Endothelial cell of umbilical vein (primary cell): ENCODE results near the gene NFKB1. TPM values are rescaled to one million over a fixed set of nuclear protein-coding genes. Genes with fewer than 3 reads are reported as not detected.

ENCODE experiments used
- BruUV-seq: library from RNA; stranded (reverse); fragments of 400-500 nt; replicated peaks from 2 replicates; lab custom pipeline; 2021; lab: Mats Ljungman, UMichigan
- CTCF ChIA-PET: fragments of 300-600, 350-600 bp; sonication (Branson Sonifier 250); formaldehyde crosslinking; loops from one replicate; lab custom pipeline; 2021; ENCODE audit warnings: antibody characterized with exemption, inconsistent platforms; lab: Charles Lee
- POLR2A ChIA-PET: fragments of 300-600, 350-600 bp; sonication (Branson Sonifier 250); formaldehyde crosslinking; loops from one replicate; lab custom pipeline; 2021; ENCODE audit warnings: antibody characterized with exemption, inconsistent platforms; lab: Charles Lee
- DNase-seq: peaks from one replicate; pipeline ENCODE4 v3.0.0-alpha.2; 2011; ENCODE audit warnings: low read depth, low spot score
- FAIRE-seq: peaks from 2 replicates; lab custom pipeline; 2011; peaks lifted over from hg19 to GRCh38; lab: Jason Lieb, UNC
- H2AFZ ChIP-seq: 2 replicates; pipeline ENCODE4 v1.6.0; 2012; ENCODE audit warnings: low read depth, low read length, control low read depth, inconsistent platforms
- H3K27ac ChIP-seq: 2 replicates; pipeline ENCODE4 v1.5.1; 2011; ENCODE audit warnings: low read depth, mild to moderate bottlenecking, control low read depth, low read length, moderate library complexity; ENCODE audit not compliant: insufficient read depth
- H3K27me3 ChIP-seq, 2 experiments: 2 replicates each; pipeline versions ENCODE4 v1.6.0 to v1.6.1; 2011; ENCODE audit warnings: low read length in 2 of 2, mixed read lengths in 1 of 2; ENCODE audit not compliant: control insufficient read depth in 2 of 2, insufficient read depth in 2 of 2
- H3K36me3 ChIP-seq, 2 experiments: 2 replicates in 1 of 2; 3 replicates in 1 of 2; pipeline ENCODE4 v1.5.1; 2011; ENCODE audit warnings: low read length in 2 of 2, mild to moderate bottlenecking in 1 of 2, moderate library complexity in 1 of 2; ENCODE audit not compliant: control insufficient read depth in 2 of 2, insufficient read depth in 2 of 2; ENCODE audit errors: extremely low read depth in 1 of 2
- H3K4me1 ChIP-seq: 3 replicates; pipeline ENCODE4 v1.5.1; 2011; ENCODE audit warnings: mild to moderate bottlenecking, low read length; ENCODE audit not compliant: control insufficient read depth, insufficient read depth; ENCODE audit errors: extremely low read depth
- H3K4me2 ChIP-seq: 2 replicates; pipeline ENCODE4 v1.6.1; 2011; ENCODE audit warnings: low read length, control low read depth, mixed read lengths; ENCODE audit not compliant: insufficient read depth
- H3K4me3 ChIP-seq, 3 experiments: fragments of 200-600 bp in 1 of 3; sonication (generic), shearing (Covaris generic) in 1 of 3; replicated peaks in 1 of 3; 2 replicates each; pipeline ENCODE4 v1.5.1; 2011 to 2016; ENCODE audit warnings: control low read depth in 3 of 3, low read length in 3 of 3, mild to moderate bottlenecking in 2 of 3, inconsistent platforms in 1 of 3, low read depth in 1 of 3, moderate library complexity in 1 of 3; ENCODE audit not compliant: insufficient read depth in 1 of 3
- H3K79me2 ChIP-seq: 2 replicates; pipeline ENCODE4 v1.6.0; 2012; ENCODE audit warnings: low read length, inconsistent platforms; ENCODE audit not compliant: control insufficient read depth, insufficient read depth
- H3K9ac ChIP-seq: replicated peaks from 2 replicates; pipeline ENCODE3; 2011; ENCODE audit warnings: low read length, control low read depth; ENCODE audit not compliant: insufficient read depth; ENCODE audit errors: extremely low read depth
- H3K9me1 ChIP-seq: replicated peaks from 3 replicates; pipeline ENCODE4 v1.6.0; 2011; ENCODE audit warnings: mild to moderate bottlenecking, low read length; ENCODE audit not compliant: control insufficient read depth, insufficient read depth; ENCODE audit errors: extremely low read depth
- H3K9me3 ChIP-seq: replicated peaks from 2 replicates; pipeline ENCODE4 v1.5.1; 2012; ENCODE audit warnings: low read length, inconsistent platforms; ENCODE audit not compliant: control insufficient read depth, insufficient read depth
- H4K20me1 ChIP-seq: replicated peaks from 2 replicates; pipeline ENCODE3; 2011; ENCODE audit warnings: mild to moderate bottlenecking, low read length; ENCODE audit not compliant: control insufficient read depth, insufficient read depth; ENCODE audit errors: extremely low read depth
- EZH2 ChIP-seq: IDR thresholded peaks from 2 replicates; pipeline ENCODE4 v1.6.1; 2012; ENCODE audit warnings: borderline replicate concordance, low read depth, mild to moderate bottlenecking, moderate library complexity, low read length, inconsistent platforms; ENCODE audit not compliant: severe bottlenecking
- FOS ChIP-seq: IDR thresholded peaks from 2 replicates; pipeline ENCODE4 v1.6.1; 2011; ENCODE audit warnings: mild to moderate bottlenecking, low read length, moderate library complexity, borderline replicate concordance; ENCODE audit not compliant: insufficient read depth
- GATA2 ChIP-seq: IDR thresholded peaks from 2 replicates; pipeline ENCODE4 v1.7.0; 2011; ENCODE audit warnings: low read depth, mild to moderate bottlenecking, moderate library complexity, mixed read lengths, low read length; ENCODE audit not compliant: insufficient read length, insufficient read depth
- JUN ChIP-seq: IDR thresholded peaks from 2 replicates; pipeline ENCODE4 v1.6.1; 2011; ENCODE audit warnings: borderline replicate concordance, low read depth; ENCODE audit not compliant: insufficient read length, insufficient read depth
- MYC ChIP-seq: IDR thresholded peaks from one replicate; pipeline ENCODE4 v1.6.1; 2011; ENCODE audit warnings: mild to moderate bottlenecking, low read depth, low read length
- POLR2A ChIP-seq: IDR thresholded peaks from 2 replicates; pipeline ENCODE4 v1.6.1; 2012; ENCODE audit warnings: low read depth, mild to moderate bottlenecking, control low read depth, low read length
- POLR2AphosphoS5 ChIP-seq: IDR thresholded peaks from 2 replicates; pipeline ENCODE4 v1.6.1; 2012; ENCODE audit warnings: low read depth, mild to moderate bottlenecking, control low read depth, low read length, moderate library complexity; ENCODE audit not compliant: insufficient read depth
- dilution Hi-C: fragments of 300-500 bp; cut with MboI; formaldehyde crosslinking; loops from one replicate; pipeline ENCODE4 v1.15.0; 2019; ENCODE audit warnings: low sequenced_read_pairs; ENCODE audit not compliant: extremely low pct_ligation_motif_present
- intact Hi-C: fragments of 100-400 bp; cut with micrococcal nuclease; formaldehyde crosslinking; loops from one replicate; pipeline ENCODE4 v1.10.0; 2022
- polyA plus RNA-seq, 4 experiments: library from polyadenylated mRNA; depleted of rRNA in 3 of 4; stranded (reverse) in 3 of 4; unstranded in 1 of 4; fragments of >200 nt; gene quantifications; 2 replicates each; pipeline versions ENCODE4 v1.2.1 to v1.2.3, GENCODE V29; 2011 to 2012; ENCODE audit warnings: missing spikeins in 1 of 4
- total RNA-seq: library from RNA; stranded (reverse); gene quantifications from 2 replicates; pipeline ENCODE4 v1.2.3, GENCODE V29; 2021
- TF ChIP-seq, protein P1 (sequence below): IDR thresholded peaks from 2 replicates; pipeline ENCODE4 v1.6.1; 2011; ENCODE audit not compliant: insufficient read depth, insufficient read length
- TF ChIP-seq, protein P2 (sequence below), 2 donors: IDR thresholded peaks; 1 replicate in 1 of 2; 2 replicates in 1 of 2; pipeline ENCODE4 v1.5.1; 2011; ENCODE audit warnings: low read length in 2 of 2, mild to moderate bottlenecking in 2 of 2, moderate library complexity in 2 of 2, control low read depth in 1 of 2, inconsistent platforms in 1 of 2, low read depth in 1 of 2; ENCODE audit not compliant: insufficient read depth in 1 of 2; ENCODE audit errors: extremely low read depth in 1 of 2

The NFKB1 gene
- total and polyA plus RNA-seq, 2 donors (not counting 3 experiments of a cell fraction or from before 2014, with no cell fraction given) = 21.3 to 41.4 TPM

DNA sequence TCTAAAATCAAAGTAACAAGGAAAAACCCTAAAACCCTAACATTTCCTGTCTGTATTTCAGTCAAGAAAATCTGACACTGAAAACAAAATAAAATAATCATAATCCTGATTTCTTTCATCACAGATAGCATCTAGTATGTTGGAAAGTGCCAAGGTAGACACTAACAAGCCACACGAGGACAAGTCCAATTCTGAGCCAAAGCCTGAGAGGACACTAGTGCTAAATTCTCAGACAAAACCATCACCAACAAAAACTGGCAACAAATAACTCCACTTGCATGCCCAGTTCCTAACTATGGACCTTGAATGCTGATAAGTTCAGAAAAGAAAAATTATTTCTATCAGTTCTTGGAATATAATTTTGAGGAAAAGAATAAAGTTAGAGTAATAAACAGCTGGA is 146.0 kb downstream of the NFKB1 start:
- Histone ChIP-seq H3K9me1 (no peaks in the 10 kb centered on the region), H3K27ac (no peak overlapping the region), H3K27me3 (no peaks in the 10 kb centered on the region), H3K9me3 (no peaks in the 10 kb centered on the region), H3K4me1 (peaks cover 2% of the 10 kb centered on the region), H4K20me1 (no peaks in the 10 kb centered on the region), H2AFZ (no peak overlapping the region), H3K4me2 (no peak overlapping the region), H3K4me3 (no peak overlapping the region), H3K9ac (no peak overlapping the region), H3K36me3 (no peaks in the 10 kb centered on the region), H3K79me2 (no peaks in the 10 kb centered on the region)
- dilution Hi-C loops (no loop called here), intact Hi-C loops (no loop called here)
- DNase-seq (no peak), FAIRE-seq (no peak)
- TF ChIP-seq POLR2AphosphoS5 = no peak
- TF ChIP-seq, protein P1, sequence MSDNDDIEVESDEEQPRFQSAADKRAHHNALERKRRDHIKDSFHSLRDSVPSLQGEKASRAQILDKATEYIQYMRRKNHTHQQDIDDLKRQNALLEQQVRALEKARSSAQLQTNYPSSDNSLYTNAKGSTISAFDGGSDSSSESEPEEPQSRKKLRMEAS = no peak
- TF ChIP-seq POLR2A = no peak
- no peak for TF ChIP-seq FOS
- CTCF ChIA-PET = no interaction called here
- POLR2A ChIA-PET = no interaction called here
- BruUV-seq = no TSS peak

DNA sequence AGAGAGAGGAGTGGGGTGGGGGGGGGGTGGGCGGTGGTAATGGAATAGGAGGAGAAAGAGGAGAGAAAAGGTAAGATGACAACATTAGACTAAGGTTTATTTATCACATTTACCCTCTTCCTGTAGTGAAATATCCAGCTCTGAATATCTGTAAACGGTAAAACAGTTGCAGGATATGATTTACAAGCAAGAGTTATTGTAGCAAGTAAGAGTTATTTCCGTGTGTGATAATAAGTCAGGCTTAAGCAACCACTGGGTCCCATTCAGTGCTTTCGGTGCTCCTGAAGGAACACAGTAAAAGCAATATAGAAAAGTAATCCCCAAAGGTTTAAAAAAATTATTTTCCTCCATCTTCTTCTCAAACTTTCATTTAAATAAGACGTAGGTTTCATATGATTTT is 156.0 kb downstream of the NFKB1 start:
- Histone ChIP-seq H3K9ac (no peak overlapping the region), H3K9me1 (no peaks in the 10 kb centered on the region), H3K36me3 (no peaks in the 10 kb centered on the region), H3K4me2 (no peak overlapping the region), H3K4me3 (no peak overlapping the region), H3K27me3 (no peaks in the 10 kb centered on the region), H3K9me3 (no peaks in the 10 kb centered on the region), H3K79me2 (no peaks in the 10 kb centered on the region), H2AFZ (no peak overlapping the region), H3K27ac (no peak overlapping the region), H3K4me1 (no peaks in the 10 kb centered on the region), H4K20me1 (no peaks in the 10 kb centered on the region)
- dilution Hi-C loops (no loop called here), intact Hi-C loops (no loop called here)
- POLR2A ChIA-PET = no interaction called here
- DNase-seq (no peak), FAIRE-seq (no peak)
- TF ChIP-seq, protein P2, sequence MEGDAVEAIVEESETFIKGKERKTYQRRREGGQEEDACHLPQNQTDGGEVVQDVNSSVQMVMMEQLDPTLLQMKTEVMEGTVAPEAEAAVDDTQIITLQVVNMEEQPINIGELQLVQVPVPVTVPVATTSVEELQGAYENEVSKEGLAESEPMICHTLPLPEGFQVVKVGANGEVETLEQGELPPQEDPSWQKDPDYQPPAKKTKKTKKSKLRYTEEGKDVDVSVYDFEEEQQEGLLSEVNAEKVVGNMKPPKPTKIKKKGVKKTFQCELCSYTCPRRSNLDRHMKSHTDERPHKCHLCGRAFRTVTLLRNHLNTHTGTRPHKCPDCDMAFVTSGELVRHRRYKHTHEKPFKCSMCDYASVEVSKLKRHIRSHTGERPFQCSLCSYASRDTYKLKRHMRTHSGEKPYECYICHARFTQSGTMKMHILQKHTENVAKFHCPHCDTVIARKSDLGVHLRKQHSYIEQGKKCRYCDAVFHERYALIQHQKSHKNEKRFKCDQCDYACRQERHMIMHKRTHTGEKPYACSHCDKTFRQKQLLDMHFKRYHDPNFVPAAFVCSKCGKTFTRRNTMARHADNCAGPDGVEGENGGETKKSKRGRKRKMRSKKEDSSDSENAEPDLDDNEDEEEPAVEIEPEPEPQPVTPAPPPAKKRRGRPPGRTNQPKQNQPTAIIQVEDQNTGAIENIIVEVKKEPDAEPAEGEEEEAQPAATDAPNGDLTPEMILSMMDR (IDR thresholded peaks at IDR 0.05; ENCODE audit: extremely low read depth in 1 of 2, insufficient read depth in 1 of 2, low read depth in 1 of 2, low read length in 2 of 2) = no peak
- TF ChIP-seq EZH2 (no peak), GATA2 (no peak), JUN (no peak), POLR2AphosphoS5 (no peak), FOS (no peak), MYC (no peak)
- no TSS peak for BruUV-seq
- CTCF ChIA-PET = interaction anchor here (1.0 kb wide), 1 partner anchor 34 kb away, joined by 3 read pairs; no protein-coding TSS in a partner anchor
